ENCODE data around the gene RBFA. TPM values are rescaled to one million over a fixed set of nuclear protein-coding genes. Genes with fewer than 3 reads are reported as not detected.

RBFA gene
- total RNA-seq, 2 donors from 2014 or later: 15.8 to 17.4 TPM

DNA sequence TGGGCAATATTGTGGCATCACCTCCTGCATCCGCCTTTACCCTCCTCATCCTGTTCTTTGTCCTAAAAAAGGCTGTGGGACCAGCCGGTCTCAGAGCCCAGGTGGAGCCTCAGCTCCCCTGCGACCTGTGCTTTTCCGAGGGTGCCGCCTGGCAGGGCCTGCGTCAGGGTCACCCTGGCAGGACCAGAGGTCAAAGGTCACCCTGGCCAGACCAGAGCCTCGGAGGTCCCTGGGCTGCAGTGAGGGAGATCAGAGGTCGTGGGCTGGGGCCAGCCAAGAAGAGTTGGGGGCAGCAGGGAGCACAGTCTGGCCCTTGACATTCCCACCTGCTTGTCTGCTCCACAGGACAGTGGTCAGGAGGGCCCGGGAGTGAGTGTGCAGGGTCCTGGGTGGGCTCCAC lies 31.5 kb downstream of the RBFA start:
- intact Hi-C loops (cut with DNase I): no loop called here
- DNase-seq (ENCODE audit: low spot score): no peak

DNA sequence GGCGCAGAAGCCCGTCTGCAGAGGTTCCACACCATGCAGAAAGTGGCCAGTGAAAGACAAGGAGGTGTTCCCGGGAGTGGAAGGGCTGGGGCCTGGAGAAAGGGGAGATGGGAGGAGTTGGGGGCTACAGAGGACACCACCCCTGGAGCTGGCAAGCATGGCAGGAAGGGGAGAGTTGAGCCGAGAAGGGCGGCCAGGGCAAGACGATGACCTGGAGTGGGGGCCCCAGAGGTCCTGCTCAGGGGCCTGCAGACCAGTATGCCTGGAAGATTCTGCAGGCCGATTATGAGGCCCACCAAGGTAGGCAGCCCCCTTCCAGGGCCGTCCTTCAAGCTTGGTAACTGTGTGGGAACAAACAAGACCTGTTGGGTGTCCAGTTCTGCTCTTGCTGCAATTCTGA lies 33.1 kb downstream of the RBFA start:
- intact Hi-C loops (cut with DNase I): no loop called here
- DNase-seq (ENCODE audit: low spot score): no peak

DNA sequence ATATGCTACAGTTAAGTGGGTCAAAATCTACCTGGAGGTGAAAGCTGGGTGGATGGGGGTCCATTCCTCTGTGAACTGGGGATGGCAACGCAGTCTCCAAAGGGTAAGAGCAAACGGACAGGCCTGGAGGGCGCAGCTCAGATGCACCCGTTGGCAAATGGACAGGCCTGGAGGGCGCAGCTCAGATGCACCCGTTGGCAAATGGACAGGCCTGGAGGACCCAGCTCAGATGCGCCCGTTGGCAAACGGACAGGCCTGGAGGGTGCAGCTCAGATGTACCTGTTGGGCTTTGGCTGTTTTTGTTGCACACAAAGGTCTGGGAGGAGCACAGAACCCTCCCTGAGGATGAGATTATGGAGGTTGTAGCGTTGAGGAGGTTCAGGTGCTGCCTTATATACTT lies 33.7 kb downstream of the RBFA start:
- intact Hi-C loops (cut with DNase I): no loop called here
- DNase-seq (ENCODE audit: low spot score): no peak

DNA sequence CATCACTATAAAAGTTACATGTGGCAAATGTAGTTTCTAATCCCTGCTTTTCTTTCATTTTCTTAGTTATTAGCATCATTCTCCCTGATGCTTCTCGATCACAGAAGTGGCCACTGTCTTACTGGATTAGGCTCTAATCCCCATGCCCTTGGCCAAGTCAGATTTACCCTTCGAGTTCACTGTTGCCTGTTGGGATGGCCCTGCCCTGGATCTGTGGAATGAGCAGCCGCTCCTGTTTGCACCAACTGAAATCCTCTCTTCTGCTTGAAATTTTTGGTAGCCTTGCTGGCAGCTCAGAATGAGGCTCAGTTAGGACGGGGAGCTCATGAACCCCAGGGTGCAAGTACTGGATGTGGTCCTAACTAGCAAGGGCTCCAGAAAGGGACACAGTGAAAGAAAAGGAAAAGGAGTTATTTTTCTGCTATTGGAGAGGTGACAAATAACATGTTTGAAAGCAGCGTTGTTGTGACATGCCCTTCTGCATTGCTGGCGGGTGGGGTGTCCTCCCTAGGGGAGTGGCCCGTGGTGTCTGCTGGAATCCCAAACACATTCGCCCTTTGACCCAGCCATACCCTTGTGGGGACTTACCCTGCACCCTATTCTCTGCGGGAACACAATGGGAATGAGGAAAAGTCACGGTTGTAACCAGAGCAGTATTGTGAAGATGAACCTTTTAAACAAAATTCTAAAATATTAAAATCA lies 34.5 kb downstream of the RBFA start:
- intact Hi-C loops (cut with DNase I): no loop called here
- DNase-seq (ENCODE audit: low spot score): no peak

DNA sequence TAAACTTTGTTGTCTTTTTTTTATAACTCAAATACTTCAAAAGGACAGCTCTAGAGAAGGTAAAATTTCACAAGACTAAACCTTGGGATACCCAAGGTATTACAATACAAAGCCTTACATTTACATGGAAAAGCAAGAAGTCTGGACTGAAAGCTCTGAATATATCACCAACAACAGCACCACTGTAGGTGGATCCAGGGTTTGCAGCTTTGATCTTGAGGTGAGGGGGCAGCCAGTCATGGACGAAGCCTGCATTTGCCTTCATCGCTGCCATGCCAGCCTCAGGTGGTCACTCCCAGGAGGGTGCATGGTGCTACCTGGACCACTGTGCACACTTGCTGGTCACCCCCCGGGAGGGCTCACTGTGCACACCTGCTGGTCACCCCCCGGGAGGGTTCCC lies 36.6 kb downstream of the RBFA start:
- no peak for DNase-seq (ENCODE audit: low spot score)
- intact Hi-C loops (cut with DNase I): no loop called here

DNA sequence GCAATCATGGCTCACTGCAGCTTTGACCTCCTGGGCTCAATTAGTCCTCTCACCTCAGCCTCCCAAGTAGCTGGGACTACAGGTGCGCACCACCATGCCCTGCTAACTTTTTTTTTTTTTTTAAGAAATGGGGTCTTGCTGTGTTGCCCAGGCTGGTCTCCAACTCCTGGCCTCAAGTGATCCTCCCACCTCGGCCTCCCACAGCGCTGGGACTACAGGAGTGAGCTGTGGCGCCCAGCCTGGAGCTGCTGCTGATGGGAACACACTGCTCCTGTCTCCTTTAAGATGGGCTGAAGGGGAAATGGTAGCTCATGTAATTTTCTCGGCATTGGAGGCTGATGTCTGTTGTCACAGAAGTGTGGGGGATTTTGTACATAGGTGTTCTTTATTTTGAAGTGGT lies 39.9 kb downstream of the RBFA start:
- DNase-seq (ENCODE audit: low spot score): no peak
- intact Hi-C loops (cut with DNase I): no loop called here

DNA sequence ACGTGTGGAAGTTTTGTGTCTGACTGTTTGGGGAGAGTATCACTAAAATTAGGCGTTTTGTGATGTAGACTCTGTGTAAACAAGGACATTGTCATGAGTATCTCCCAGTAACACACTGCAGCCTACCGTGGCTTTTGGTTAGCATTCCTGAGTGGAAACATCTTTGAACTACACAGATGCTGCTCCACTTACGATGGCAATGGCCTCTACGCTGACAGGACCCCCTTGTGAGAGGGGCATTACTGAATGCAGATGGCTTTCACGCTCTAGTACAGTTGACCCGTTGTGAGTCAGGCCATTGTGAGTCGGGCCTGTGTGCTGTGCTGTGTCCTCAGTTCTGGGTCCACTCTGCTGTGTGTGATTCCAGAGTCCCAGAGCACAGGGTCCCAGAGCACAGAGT lies 40.5 kb downstream of the RBFA start:
- no peak for DNase-seq (ENCODE audit: low spot score)
- intact Hi-C loops (cut with DNase I): no loop called here

DNA sequence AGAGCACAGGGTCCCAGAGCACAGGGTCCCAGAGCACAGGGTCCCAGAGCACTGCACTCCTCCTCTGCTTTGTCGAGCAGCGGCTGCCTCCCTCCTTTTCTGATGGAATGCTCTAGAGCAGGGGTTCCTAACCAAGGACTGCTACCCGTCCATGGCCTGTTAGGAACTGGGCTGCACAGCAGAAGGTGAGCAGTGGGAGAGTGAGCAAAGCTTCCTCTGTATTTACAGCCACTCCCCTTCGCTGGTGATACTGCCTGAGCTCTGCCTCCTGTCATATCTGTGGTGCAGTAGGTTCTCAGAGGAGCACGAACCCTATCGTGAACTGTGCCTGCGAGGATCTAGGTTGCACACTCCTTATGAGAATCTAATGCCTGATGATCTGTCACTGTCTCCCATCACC lies 41.7 kb downstream of the RBFA start:
- intact Hi-C loops (cut with DNase I): no loop called here
- no peak for DNase-seq (ENCODE audit: low spot score)

DNA sequence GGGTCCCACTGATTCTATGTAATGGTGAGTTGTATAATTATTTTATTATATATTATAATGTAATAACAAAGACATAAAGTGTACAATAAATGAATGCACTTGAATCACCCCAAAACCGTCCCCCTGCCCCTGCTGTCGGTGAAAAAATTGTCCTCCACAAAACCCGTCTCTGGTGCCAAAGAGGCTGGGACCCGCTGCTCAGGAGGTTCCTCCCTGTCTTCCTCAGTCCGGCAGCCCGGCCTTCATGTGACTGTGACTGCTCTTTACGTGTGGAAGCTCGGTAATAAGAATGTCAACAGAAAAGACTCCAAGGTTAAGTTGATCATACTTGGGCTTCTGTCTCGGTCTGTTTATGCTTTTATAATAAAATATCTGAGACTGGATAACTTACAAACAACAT lies 42.1 kb downstream of the RBFA start:
- intact Hi-C loops (cut with DNase I): no loop called here
- no peak for DNase-seq (ENCODE audit: low spot score)

DNA sequence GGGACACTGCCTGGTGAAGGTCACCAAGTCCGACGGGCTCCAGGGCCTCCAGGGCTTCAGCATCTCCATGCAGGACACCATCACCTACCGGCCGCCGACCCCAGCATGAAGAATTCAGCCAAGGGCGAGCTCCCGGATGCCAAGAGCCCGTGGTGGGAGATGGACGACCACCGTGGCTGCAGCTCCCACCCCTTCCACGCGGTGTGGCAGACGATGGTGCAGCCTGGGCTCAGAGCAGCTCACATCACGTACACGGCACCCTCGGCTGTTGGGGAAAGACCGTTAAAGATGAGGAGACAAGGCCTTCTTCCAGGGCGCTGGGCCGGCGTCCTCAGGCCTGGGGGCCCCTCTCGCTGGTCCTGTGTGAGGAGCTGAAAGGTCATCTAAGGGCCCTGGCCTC lies 43.6 kb downstream of the RBFA start:
- DNase-seq (ENCODE audit: low spot score): no peak
- intact Hi-C loops (cut with DNase I): no loop called here

Other genes starting within 250 kb of the RBFA start
- gene KCNG2, start 236.5 kb upstream of the RBFA start, total RNA-seq: under 1 TPM; 0.38 to 0.56 TPM
- 10 to 100 TPM; 32.0 to 36.8 TPM for gene SLC66A2, start 82.8 kb upstream of the RBFA start, total RNA-seq
- 1 to 10 TPM; 3.9 to 5.9 TPM for gene HSBP1L1, start 69.8 kb upstream of the RBFA start, total RNA-seq
- 10 to 100 TPM; 65.8 to 79.0 TPM for gene TXNL4A, start 45.9 kb upstream of the RBFA start, total RNA-seq
- gene ADNP2, start 74.8 kb downstream of the RBFA start, total RNA-seq: 10 to 100 TPM; 15.3 to 19.6 TPM
- gene PARD6G, start 213.1 kb downstream of the RBFA start, total RNA-seq: 1 to 10 TPM; 5.1 to 6.7 TPM